Erythroblast (primary cell): ENCODE data around the gene LSM11.

ENCODE experiments used
- GATA1 ChIP-seq: IDR thresholded peaks from 2 replicates; pipeline ENCODE4 v1.6.1; 2011; ENCODE audit warnings: low read depth, mild to moderate bottlenecking, control low read depth, low read length, moderate library complexity
- POLR2A ChIP-seq: IDR thresholded peaks from 2 replicates; pipeline ENCODE4 v1.6.1; 2011; ENCODE audit warnings: mild to moderate bottlenecking, low read length

DNA sequence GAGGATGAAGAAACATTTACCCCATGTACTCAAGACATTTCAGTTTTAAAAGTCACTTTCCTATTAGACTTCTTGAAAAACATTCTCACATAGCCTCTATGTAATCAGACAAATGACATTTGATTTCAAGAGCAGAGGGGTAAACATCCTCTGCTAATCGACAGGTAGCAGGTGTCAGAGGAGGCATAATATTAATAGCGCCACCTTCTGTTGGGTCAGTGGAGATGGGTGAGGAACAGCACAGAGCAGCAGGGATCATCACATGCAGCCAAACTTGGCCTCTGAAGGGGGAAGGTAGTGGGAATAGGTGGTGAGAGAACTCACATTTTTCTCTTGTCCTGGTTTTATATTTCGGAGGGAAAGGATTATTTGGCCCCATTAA is 3.3 kb upstream of the LSM11 start:
- no peak for TF ChIP-seq POLR2A
- TF ChIP-seq GATA1: no peak
